H1 (cell line): ENCODE results near the gene CYLD. TPM values are rescaled to one million over a fixed set of nuclear protein-coding genes. Genes with fewer than 3 reads are reported as not detected.

Source experiments
- BCL11A ChIP-seq, 2 experiments: IDR thresholded peaks; one replicate each; pipeline ENCODE4 v1.6.1; 2011; ENCODE audit warnings: low read depth in 2 of 2, low read length in 2 of 2, mild to moderate bottlenecking in 2 of 2
- NRF1 ChIP-seq: IDR thresholded peaks from 2 replicates; pipeline ENCODE4 v1.6.1; 2011; ENCODE audit warnings: mild to moderate bottlenecking, low read depth, low read length, improper control_type of control experiment
- RFX5 ChIP-seq: IDR thresholded peaks from 2 replicates; pipeline ENCODE4 v1.6.1; 2011; ENCODE audit warnings: low read depth, low read length, improper control_type of control experiment, borderline replicate concordance
- TAF1 ChIP-seq: IDR thresholded peaks from 2 replicates; pipeline ENCODE4 v1.6.1; 2011; ENCODE audit warnings: mild to moderate bottlenecking, low read depth, low read length
- TBP ChIP-seq: IDR thresholded peaks from 2 replicates; pipeline ENCODE4 v1.6.1; 2011; ENCODE audit warnings: low read depth, low read length, improper control_type of control experiment
- polyA plus RNA-seq, 7 experiments: library from polyadenylated mRNA; depleted of rRNA in 3 of 7; stranded (reverse) in 5 of 7; unstranded in 2 of 7; fragments of >200 nt in 5 of 7; fragments of 200-250 nt in 2 of 7; gene quantifications; 1 replicate in 5 of 7; 2 replicates in 1 of 7; 4 replicates in 1 of 7; pipeline versions ENCODE4 v1.2.1 to v1.2.3, GENCODE V29; 2011 to 2013; ENCODE audit warnings: missing spikeins in 2 of 7, mixed read lengths in 2 of 7
- total RNA-seq: library from RNA; stranded (reverse); fragmentation: NEBNext Ultra II Directional; extraction: Animal tissue kit (Norgen Biotek cat#: 25700); gene quantifications from 2 replicates; pipeline ENCODE4 v1.2.1, GENCODE V29; 2021

CYLD gene
- total and polyA plus RNA-seq, 2 of the 8 experiments (the other 6 are each of a cell fraction or from before 2014, with no cell fraction given), result 3.7 to 18.8 TPM

DNA sequence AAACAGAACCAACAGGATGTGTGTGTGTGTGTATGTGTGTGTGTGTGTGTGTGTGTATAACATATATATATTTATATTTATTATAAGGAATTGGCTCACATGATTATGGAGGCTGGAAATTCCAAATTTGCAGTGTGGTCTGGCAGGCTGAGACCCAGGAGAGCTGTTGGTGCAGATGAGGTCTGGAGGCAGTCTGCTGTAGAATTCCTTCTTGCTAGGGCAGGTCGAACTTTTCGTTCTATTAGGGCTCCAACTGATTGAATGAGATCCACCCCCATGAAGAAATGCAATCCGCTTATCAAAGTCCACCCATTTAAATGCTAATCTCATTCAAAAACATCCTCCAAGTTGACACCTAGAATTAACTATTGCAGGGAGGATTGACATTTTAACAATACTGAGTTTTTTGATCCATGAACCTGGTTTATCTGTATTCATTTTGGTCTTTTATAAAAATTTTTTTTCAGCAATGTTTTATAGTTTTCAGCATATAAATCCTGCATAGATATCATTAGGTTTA is 85.0 kb downstream of the CYLD start (continued):
- TF ChIP-seq TAF1 (no peak), NRF1 (no peak), RFX5 (no peak), TBP (no peak), BCL11A (IDR thresholded peaks at IDR 0.05; ENCODE audit: low read depth in 2 of 2, low read length in 2 of 2) (no peak)
